Right hindlimb (tissue), 1 donor: ENCODE measurements around the gene COL18A1.
A peak's percentile ranks its signal among the peaks of the same experiment; 100 is the strongest.
"Not testable (repeated sequence)": the region's sequence is repeated elsewhere in the genome, so short reads cannot be mapped to it uniquely, and the experiment has no call there.

ENCODE experiments used
- DNase-seq: peaks from one replicate; pipeline ENCODE4 v3.0.0-alpha.2; 2018

The COL18A1 gene

DNA sequence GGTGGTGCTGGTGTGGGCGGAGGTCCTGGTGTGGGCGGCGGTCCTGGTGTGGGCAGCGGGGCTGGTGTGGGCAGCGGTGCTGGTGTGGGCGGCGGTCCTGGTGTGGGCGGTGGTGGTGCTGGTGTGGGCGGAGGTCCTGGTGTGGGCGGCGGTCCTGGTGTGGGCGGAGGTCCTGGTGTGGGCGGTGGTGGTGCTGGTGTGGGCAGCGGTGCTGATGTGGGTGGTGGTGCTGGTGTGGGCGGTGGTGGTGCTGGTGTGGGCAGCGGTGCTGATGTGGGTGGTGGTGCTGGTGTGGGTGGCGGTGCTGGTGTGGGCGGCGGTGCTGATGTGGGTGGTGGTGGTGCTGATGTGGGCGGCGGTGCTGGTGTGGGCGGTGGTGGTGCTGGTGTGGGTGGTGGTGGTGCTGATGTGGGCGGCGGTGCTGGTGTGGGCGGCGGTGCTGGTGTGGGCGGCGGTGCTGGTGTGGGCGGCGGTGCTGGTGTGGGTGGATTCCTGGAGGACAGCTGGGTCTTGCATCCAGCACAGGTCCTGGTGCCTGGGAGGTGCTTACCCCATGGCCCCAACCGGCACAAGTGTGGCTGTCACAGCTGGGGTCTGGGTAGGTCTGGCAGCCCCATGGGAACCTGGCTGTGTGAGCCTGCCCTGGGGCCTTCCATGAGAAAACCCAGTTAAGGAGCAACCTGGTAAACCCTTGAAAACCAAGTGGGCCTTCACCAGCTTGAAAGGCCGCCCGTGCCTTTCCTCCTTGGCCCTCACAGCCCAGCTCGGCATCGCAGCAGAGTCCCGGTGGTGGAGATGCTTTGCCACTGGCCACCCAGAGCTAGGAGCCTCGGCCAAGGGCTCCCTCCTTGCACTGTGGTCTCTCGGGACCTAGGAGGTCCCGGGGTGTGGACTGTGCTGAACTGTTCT lies 38.0 kb downstream of the COL18A1 start:
- DNase-seq: not testable (repeated sequence)

DNA sequence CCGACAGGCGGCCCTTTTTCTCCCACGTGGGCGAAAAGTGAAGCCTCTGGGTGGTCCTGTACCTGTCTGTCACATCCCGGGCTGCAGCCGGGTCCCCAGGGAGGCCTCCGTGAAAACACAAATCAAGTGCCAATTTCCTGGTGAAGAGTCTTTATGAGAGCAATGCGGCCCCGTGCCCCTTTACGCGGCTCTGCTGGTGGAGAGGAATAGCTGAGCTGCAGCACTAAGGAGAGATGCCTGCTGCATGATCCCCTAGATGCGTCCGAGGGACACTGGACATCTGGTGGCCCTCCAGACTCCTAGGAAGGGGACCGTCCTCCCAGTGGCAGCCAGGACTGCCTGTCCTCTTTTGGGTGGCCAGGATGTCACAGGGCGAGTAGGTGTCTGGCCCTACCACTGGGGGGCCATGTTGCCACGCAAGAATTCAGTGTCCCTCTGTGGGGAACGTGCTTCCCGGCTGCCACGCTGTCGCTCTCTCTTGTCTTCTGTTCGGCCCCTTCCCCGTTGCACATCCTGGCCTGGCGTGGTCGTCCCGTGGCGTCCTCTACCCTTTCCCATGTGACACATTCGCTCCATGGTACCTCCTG lies 38.7 kb downstream of the COL18A1 start:
- no peak for DNase-seq

DNA sequence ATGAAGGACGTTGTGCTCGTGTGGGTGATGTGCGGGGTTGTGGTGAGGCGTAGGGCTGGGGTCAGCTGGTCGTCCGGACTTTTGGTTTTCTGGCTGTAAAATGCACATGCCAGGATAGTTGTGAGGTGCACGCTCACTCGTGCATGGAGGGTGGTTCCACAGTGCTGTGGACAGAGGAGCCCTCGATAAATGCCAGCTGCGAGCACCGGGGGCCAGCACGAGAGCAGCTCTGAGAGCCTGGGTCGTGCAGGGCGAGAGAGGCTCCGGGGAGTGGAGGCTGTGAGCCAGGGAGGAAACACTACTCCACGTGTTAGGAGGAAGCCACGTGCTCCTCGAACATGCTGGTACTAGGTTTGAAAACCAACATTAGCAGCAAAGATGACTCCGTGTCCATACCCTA lies 39.4 kb downstream of the COL18A1 start:
- DNase-seq: no peak

DNA sequence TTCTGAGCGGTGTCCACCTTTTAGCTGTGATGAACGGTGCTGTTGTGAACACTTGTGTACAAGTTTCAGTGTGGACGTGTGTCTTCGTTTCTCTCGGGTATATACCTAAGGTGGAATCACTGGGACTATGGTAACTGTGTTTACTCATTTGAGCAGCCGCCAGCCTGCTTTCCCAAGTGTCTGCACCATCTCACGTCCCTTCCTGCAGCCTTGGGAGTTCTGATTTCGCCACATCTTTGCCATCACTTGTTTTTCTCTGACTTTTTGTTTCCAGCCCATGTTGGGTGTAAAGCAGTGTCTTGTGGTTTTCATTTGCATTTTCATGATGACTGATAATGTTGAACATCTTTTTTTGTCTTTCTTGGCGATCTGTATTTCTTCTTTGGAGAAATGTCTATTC lies 40.4 kb downstream of the COL18A1 start:
- DNase-seq: no peak

DNA sequence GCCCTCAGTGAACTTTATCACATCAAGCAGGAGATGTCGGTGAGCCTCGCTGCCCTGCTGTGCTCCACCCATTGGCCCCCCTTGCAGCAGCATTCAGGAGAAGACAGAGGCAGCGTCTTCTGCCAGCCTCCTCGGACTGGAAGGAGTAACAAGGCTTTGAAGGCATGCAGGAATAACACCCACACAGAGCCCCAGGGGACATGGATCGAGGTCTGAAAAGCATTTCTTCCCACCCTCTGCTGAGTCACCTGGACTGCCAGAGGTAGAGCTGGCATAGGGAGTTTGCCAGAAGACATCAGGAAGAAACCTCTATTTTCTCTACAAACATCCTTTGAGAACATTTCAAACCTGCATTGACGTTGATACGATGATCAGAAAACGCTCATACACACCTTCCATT lies 42.9 kb downstream of the COL18A1 start:
- DNase-seq: no peak

DNA sequence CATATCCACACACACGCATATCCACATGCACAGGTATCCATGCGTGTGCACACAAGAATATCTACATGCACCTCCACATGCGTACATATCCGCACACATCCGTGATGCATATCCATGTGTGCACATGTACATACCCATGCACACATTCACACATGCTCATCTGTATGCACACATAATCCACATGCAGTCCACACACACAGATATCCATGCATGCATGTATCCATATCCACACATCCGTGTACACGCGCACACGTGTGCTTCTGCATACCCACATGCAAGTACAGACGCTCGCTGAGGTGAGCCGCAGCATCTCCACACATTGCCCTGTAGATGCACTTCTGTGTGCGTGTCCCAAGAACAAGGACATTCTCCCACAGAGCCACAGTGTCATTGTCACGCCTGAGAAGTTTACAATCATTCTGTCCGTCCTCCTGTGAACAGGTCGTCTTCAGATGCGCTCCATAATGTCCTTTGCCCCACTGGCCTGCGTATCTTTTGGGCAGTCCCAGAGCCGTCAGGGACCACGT lies 43.4 kb downstream of the COL18A1 start:
- DNase-seq: no peak

DNA sequence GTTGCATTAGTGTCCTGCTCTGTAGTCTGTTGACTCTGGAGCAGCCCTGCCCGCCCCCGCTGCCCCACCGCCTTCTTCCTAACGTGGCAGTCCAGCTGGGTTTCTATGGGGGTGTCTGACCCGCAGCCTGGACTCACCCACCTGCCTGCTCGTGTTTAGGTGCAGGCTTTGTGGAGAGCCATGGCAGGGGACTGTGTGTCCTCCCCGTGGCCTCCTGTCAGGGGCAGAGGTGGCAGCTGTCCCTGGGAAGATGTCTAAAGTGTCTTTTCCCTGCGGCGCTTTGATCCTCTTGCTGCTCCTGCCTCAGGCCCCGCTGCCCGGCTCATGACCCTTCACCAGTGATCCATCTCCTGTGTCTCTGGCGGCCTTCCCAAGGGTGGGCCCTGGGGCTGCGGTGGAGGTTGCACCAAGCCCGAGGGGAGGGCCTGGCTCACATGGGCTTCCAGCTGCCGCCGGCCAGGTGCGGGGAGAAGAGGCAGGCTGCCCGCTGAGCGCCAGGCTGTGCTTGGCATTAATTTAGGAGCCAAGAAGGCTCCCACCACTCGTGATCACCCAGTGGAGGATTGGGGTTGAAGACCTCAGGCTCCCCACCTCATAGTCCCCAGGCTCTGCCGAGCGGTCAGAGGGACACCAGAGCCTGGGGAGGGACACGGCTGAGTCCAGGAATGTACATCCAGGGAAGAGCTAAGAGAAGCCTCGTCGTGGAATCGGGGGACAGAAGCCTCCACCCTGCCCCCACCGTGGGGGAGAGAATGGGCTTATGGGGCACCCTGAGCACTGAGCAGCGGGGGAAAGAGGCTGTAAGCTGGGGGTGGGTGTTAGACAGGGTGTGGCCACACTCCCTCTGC lies 44.1 kb downstream of the COL18A1 start:
- no peak for DNase-seq

DNA sequence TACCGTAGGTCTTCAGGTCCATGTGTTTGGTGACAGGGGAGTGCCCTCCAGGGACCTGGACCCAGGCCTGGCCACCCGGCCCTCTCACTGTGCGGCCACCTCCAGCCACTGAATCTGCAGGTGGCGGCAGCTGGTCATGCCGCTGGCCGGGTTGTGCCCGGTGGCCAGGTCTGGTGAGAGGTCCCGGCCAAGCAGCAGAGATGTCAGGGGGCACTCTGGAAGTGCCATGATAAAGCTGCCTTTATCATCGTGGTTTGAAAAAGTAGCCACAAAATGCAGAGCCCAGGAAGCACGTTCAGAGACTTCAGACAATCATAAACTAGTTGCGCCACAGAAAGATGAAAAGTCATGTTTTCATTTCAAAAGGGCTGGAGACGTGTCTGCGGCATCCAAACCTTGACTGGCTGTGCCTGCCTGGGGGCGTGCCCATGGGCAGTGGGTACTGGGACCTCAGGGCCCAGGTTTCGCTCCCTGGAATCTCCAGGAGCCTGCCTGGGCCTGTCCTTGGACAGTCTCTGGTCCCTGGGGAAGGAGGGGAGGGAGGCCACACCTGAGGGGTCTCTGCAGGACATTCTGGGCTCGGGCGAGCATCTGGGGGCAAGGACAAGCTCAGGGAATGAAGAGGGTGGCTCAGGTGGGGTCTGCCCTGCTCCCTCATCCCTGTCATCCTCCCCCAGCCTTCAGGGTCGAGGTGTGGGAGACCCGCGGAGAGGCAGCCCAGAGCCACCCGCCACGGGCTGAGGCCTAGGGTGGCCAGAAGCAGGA lies 44.9 kb downstream of the COL18A1 start:
- no peak for DNase-seq

DNA sequence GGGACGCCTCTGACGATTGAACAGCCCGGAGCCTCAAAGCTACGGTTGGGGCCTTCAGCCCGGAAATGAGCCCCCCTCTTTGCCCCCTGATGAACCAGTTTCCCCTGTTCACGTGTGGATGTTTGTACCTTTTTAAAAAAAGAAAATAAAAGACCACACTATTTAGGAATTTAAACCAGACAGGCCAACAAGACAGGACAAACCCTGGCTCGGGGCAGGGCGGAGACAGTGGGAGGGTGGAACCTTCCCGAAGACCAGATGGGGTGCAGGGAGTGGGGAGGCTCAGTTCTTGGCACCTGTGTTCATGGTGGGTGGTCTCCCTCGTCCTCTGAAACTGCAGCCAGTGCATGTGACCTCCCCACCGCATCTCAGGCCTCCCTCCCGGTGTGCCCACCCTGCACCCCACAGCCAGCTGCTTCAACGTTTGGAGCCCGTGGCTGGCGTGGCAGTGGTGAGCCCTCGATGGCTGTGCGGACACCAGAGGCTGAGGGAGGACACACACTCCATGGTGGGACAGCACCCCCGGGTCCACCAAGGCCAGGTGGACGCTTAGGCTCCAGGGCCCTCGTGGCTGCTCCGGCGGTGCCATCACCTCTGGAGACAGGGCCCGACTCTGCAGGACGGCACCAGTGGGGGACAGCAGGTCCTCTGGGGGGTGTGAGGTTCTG lies 45.6 kb downstream of the COL18A1 start:
- no peak for DNase-seq

DNA sequence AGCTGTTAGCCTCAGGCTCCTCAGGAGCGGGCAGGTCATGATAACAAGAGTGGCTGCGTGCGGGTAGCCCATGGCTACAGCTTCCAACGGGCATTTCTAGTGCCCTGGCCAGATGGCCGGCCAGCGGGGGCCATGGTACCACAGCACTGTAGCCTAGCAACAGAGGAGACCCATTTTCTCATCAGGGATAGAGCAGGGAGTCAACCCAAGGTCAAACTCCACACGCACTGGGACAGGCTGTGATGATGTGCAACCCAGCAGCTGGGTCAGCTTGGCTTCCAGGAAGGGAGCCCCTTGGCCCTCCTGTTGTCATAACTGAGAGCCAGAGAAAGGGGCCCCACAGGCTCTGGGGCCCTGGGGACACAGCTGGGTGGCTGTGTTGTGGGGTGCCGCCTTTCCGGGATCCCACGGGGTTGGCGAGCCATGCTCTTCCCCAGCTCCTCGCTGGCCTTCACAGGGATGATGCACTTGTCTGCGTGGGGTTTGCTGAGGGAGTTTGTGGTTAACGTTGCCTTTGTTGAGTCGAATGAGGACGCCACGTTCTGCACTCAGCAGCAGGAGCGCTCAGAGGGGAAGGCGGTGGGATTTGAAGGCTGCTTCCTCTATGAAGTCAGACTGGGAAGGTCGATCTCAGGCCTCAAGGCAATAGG lies 46.3 kb downstream of the COL18A1 start:
- DNase-seq: no peak

DNA sequence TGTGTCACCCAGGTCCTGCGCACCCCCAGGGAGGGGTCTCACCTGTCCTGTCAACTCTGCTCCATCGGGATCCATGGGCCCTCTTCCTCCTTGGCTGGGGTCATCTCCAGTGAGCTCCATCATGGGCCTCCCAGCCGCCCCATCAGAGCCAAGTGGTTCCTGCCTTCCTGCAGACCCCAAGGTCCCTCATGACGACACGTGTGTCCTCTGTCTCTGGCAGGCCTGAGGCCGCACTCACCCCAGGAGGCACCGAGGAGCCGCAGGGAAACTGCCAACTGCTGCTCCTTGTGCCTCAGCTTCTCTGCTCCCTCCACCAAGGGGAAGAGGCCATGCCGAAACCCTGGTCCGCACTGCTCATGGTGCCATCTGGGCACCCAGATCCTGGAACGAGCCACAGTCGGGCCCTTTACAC lies 46.8 kb downstream of the COL18A1 start:
- DNase-seq: no peak

DNA sequence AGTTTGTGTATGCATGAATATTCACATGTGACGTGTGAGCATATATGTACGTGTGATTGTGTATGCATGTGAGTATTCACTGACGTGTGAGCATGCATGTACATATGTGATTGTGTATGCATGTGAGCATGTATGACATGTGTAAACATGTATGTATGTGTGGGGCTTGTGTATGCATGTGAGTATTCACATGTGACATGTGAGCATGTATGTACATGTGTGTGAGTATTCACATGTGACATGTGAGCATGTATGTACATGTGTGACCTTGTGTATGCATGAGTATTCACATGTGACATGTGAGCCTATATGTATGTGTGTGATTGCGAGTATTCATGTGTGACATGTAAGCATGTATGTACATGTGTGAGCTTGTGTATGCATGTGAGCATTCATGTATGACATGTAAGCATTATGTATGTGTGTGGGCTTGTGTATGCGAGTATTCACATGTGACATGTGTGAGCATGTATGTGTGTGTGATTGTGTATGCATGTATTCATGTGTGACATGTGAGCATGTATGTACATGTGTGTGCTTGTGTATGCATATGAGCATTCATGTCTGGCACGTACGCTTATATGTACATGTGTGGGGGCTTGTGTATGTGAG lies 47.8 kb downstream of the COL18A1 start:
- DNase-seq: no peak

DNA sequence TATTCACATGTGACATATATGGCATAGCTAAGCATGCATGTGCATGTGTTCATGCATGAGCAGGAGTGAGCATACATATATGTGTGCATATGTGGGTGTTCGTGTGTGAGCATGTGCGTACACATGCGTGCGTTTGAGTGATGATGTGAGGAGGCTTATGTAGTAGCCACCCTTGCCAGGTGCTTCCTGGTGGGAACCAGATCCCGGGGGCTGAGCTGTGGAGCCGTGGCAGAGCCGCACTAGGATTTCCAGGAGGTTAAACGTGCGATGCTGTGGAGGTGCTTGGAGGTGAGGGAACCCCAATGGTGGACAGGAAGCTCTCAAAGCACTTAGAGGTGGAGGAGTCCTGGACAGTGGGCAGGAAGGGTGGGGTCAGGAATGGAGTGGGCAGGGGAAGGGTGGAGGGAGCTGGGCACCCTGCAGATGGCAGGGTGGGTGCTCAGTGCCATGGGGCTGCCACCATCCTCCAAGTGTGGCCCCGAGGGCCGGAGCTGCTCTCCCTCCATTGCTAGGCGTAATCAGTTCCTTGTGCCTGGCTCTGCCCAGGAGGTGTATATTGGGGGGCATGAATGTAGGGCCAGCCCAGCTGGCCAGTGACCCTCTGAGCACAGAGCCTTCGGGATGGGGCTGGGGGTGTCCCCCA lies 48.5 kb downstream of the COL18A1 start:
- DNase-seq: no peak

DNA sequence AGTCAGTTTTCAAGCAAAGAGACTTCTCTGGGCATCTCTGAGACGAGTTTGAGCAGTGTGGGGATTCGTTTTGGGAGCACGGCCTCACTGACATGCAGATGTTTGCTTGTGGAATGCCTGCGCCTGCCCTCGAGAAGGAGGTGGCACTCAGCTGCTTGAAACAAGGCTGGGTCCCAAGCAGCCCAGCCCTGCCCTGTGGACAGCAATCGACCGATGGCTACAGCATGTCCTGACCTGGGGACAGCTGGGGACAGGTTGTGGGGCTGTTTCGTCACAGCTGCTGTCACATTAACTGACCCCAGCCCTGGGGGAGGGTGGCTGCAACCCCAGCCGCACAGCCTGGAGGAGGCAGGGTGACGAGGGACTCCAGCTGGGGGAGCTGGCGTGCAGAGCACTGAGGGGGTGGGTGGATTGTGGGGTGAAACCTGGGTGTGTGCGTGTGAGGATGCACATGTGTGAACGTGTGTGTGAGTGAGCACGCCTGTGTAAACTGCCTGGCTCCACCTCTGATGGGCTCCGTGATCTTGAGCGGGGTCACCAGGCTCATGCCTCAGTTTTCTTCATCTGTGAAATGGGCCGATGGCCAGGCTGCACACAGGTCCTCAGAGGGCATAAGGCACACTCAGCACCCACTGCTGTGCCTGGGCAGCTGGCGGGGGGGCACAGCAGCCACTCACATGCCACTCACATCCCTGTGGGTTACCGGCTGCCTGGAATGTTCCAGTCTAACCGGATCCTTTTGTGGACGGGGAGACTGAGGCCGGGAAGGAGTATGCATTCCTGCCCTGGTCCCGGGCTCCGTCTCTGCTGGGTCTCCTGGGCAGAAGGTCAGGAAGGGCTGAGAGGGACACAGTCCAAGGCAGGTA lies 49.3 kb downstream of the COL18A1 start:
- DNase-seq: no peak

DNA sequence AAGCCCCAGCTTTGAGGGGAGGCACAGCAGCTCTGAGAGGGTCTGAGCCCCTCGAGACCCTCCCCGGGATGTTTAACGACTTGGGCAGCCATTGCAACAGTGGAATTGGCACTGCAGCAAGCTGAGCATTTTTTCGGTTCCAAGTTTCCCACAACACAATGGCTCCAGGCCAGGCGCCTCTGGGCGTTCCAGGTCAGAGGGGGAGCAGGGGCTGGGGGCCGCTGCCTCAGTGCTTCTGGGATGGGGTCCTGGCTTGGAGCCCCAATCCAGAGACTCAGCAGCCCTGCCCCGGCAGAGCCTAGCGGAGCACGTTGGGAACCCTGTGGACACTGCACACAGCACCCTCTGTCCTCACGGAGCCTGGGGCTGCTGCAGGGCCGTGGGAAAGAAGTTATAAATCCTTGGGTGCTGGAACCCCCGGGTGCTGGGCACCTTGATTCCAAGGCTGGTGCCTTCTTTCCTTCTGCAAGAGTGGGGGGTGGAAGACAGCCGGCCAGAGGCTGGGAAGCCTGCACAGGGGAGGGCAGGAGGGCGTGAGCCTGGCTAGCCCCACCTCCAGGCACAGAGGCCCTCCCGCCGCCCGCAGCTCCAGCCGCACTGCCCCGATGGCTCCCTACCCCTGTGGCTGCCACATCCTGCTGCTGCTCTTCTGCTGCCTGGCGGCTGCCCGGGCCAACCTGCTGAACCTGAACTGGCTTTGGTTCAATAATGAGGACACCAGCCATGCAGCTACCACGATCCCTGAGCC lies 50.1 kb downstream of the COL18A1 start:
- peak; percentile 72 for DNase-seq

DNA sequence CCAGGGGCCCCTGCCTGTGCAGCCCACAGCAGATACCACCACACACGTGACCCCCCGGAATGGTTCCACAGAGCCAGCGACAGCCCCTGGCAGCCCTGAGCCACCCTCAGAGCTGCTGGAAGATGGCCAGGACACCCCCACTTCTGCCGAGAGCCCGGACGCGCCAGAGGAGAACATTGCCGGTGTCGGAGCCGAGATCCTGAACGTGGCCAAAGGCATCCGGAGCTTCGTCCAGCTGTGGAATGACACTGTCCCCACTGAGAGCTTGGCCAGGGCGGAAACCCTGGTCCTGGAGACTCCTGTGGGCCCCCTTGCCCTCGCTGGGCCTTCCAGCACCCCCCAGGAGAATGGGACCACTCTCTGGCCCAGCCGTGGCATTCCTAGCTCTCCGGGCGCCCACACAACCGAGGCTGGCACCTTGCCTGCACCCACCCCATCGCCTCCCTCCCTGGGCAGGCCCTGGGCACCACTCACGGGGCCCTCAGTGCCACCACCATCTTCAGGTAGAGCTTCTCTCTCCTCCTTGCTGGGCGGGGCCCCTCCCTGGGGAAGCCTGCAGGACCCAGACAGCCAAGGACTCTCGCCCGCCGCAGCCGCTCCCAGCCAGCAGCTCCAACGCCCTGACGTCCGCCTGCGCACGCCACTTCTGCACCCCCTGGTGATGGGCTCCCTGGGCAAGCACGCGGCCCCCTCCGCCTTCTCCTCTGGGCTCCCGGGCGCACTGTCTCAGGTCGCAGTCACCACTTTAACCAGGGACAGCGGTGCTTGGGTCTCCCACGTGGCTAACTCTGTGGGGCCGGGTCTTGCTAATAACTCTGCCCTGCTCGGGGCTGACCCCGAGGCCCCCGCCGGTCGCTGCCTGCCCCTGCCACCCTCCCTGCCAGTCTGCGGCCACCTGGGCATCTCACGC lies 51.0 kb downstream of the COL18A1 start:
- peak; percentile 30 for DNase-seq

DNA sequence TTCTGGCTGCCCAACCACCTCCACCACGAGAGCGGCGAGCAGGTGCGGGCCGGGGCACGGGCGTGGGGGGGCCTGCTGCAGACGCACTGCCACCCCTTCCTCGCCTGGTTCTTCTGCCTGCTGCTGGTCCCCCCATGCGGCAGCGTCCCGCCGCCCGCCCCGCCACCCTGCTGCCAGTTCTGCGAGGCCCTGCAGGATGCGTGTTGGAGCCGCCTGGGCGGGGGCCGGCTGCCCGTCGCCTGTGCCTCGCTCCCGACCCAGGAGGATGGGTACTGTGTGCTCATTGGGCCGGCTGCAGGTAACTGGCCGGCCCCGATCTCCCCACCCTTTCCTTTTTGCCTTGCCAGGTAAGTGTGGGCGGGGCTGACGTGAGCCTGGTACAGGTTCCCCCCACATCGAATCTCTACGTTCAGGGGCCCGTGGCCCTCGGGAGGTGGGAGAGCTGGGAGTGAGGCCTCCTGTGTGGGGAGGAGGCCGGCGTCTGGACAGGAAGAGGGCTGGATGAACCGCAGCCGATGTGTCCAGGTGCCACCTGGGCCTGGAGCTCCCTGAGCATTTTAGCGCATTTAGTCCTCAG lies 51.7 kb downstream of the COL18A1 start:
- no peak for DNase-seq
